Measurements from ENCODE around the gene FZD8.

FZD8 gene

DNA sequence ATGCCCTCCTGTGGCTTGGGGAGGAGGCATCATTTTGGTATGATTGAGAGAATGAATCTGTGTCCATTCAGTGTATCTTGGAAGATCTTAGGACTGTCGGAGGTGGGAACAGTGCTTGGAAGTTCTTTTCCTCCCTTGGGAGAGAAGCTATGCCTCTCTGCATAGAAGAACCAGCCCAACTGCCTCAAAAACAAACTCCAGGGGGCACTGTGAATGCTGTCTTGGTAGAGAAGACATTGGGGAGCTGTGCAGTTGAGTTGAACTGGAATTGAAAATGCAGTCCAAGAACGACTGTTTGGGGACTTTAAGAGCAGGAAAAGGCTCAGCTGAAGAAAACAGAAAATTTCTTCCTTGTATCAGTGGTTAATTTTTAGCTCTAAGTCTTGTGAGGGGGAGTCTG, 41.9 kb downstream of the FZD8 start:
- no peak for DNase-seq

DNA sequence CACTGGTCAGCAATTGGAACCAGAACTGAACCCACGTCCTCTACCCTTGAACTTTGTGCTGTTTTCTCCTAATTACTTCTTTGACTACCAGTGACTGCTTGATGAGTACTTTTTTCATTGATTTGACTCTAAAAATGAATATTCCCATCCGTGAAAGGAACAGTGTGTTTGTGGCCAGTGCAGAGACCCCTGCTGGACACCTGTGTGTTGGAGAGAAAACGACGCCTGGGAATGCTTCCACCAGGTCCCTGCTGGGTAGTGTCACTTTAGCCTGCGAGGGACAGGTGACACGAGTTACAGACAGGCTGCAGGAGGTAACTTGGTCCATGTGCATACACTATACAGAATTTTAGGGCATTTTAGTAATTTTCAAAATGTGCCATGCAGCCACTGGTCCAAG, 43.7 kb downstream of the FZD8 start:
- DNase-seq = no peak

DNA sequence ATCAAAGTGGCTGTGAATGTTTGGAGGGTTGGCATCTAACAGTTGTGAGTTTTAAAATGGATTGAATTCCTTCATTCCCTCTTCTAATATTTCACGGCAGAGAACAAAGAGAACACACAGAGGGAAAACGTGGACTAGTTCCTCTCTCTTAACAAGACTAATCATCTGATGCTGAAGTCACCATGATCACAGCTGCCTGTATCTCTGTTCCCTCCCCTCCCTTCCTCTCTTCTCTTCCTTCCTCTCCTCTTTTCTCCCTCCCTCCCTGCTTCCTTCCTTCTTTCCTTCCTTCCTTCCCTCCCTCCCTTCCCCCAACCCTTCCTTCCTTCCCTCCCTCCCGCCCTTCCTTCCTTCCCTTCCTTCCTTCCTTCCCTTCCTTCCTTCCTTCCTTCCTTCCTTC, 47.0 kb downstream of the FZD8 start:
- no peak for DNase-seq

DNA sequence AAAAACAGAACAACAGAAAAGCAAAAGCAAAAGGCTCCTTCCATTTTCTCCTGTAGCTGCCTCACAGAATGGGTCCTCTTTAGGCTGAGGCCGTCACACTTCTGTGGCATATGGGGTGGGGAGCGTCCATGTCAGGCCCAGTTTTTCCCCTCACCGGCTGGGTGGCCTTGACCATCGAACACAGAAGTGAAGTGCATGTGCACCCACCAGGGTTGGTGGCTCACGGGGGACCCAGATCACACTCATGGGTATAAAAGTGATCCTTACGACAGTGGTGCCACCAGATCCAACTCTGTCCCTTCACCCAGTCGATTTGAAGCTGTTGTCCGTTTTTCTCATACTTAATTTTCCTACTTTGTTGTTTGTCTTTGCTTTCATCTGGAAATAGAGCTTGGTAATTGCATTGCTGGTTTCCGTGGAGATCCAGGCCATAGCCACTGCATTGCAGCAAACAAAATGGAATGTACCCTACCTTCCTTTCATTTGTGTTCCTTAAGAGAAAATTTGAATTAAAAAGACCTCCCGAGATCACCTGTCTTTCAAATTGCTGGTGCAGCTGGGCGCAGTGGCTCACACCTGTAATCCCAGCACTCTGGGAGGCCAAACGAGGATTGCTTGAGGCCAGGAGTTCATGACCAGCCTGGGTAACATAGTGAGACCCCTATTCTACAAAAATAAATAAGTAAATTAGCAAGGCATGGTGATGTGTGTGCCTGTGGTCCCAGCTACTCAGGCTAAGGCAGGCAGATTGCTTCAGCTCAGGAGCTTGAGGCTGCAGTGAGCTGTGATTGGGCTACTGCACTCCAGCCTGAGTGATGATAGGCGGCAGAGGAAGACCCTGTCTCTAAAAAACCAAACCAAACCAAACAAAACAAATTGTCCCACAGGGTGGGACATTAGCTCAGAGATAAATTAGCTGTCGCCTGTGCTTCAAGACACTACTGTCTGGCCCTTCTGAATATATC, 47.7 kb downstream of the FZD8 start:
- DNase-seq = no peak

DNA sequence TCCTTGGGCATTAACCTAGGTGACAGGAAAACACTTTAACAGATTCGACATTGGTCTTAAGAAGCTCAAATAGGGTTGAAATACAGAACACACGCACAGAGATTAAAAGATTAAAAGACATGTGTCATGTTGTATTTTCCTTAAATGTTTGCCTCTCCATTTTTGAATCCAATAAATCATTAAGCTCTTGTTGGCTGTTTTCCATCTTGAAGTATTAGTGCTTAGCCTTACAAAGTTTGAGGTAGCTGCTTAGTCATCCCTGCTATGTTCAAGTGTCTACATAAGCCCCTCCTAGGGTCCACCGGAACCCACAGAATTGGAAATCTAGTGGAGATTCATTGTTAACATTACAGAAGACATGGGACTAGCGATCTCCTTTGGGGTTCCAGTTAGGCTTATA, 49.7 kb downstream of the FZD8 start:
- DNase-seq = no peak

DNA sequence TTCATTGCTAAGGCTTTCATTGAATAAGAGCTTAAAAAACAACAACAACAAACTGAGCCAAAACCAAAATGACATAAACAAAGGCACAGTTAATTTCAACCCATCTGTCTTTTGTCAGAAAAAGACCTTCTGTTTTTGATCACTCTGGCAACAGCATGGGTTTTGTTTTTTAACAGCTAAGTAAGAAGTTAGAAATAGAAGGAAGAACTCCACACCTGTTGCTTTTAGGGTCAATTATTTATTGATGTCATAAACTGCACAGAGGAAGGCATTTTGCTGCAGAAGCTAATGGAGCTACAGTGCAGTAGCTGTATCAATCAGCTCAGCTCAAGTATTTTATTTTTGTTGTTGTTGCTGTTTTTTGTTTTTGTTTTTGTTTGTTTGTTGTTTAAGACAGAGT, 53.3 kb downstream of the FZD8 start:
- DNase-seq = no peak

All from GOT3 (cell line).